AG04450 (cell line): Measurements from ENCODE around the gene PKIB. TPM values are rescaled to one million over a fixed set of nuclear protein-coding genes. Genes with fewer than 3 reads are reported as not detected.

Experiments used
- CTCF ChIA-PET: fragments of 300-600, 350-600 bp; formaldehyde crosslinking; extraction: SDS; loops from one replicate; lab custom pipeline; 2022; ENCODE audit warnings: antibody characterized with exemption, inconsistent platforms; lab: Charles Lee
- POLR2A ChIA-PET: fragments of 350-600 bp; formaldehyde crosslinking; extraction: SDS; loops from one replicate; lab custom pipeline; 2021; ENCODE audit warnings: antibody characterized with exemption, inconsistent platforms; lab: Yijun Ruan, JAX
- DNase-seq: peaks from one replicate; pipeline ENCODE4 v3.0.0-alpha.2; 2011; ENCODE audit warnings: low read depth, low spot score
- H3K27ac ChIP-seq: one replicate; pipeline ENCODE4 v1.5.1; 2012; ENCODE audit warnings: low read depth, low read length, control low read depth
- H3K27me3 ChIP-seq: one replicate; pipeline ENCODE4 v1.6.0; 2012; ENCODE audit warnings: low read length; ENCODE audit not compliant: control insufficient read depth, insufficient read depth
- H3K4me3 ChIP-seq: 2 replicates; pipeline ENCODE4 v1.5.1; 2011; ENCODE audit warnings: mild to moderate bottlenecking, low read depth, low read length, control low read depth
- H3K9me3 ChIP-seq: 2 replicates; pipeline ENCODE4 v1.5.1; 2012; ENCODE audit warnings: low read length; ENCODE audit not compliant: control insufficient read depth, insufficient read depth
- CTCF ChIP-seq: IDR thresholded peaks from 2 replicates; pipeline ENCODE4 v1.5.1; 2011; ENCODE audit warnings: low read depth, low read length, control low read depth, inconsistent platforms
- polyA plus RNA-seq: library from polyadenylated mRNA; depleted of rRNA; stranded (reverse); fragments of >200 nt; gene quantifications from 2 replicates; pipeline ENCODE4 v1.2.3, GENCODE V29; 2011; rRNA removed
- small RNA-seq: library from RNA; depleted of rRNA; stranded (forward); fragments of <200 nt; gene quantifications from one replicate; pipeline ENCODE3, GENCODE V24; 2012; ENCODE audit warnings: low read depth; ENCODE audit not compliant: insufficient read length

The PKIB gene
- polyA plus RNA-seq, 1 experiment: 8.1 TPM

GRCh38 chr6:122760330-122760729, 150.1 kb downstream of the PKIB start:
- no peak overlapping the region for H3K4me3 ChIP-seq
- H3K27me3 ChIP-seq: no peaks in the 10 kb centered on the region
- POLR2A ChIA-PET: no interaction called here
- CTCF ChIA-PET: interaction anchor here (0.6 to 1.5 kb wide), 3 partner anchors 11 to 79 kb away, joined by 3 read pairs; no protein-coding TSS in a partner anchor
- TF ChIP-seq CTCF: no peak
- no peak for DNase-seq
- H3K27ac ChIP-seq: no peak overlapping the region
- no peaks in the 10 kb centered on the region for H3K9me3 ChIP-seq

GRCh38 chr6:122766256-122766655, 156.1 kb downstream of the PKIB start:
- no peaks in the 10 kb centered on the region for H3K27me3 ChIP-seq
- no peaks in the 10 kb centered on the region for H3K9me3 ChIP-seq
- ChIA-PET CTCF (interaction anchor here (1.4 to 1.7 kb wide), 2 partner anchors 23 to 72 kb away, joined by 5 to 7 read pairs; partner anchors contain the start of gene SMPDL3A), POLR2A (no interaction called here)
- no peak overlapping the region for H3K27ac ChIP-seq
- H3K4me3 ChIP-seq: no peak overlapping the region
- TF ChIP-seq CTCF: no peak
- DNase-seq: no peak

- H3K9me3 ChIP-seq: no peaks in the 10 kb centered on the region
- no peaks in the 10 kb centered on the region for H3K27me3 ChIP-seq
- no peak overlapping the region for H3K27ac ChIP-seq
- CTCF ChIA-PET: interaction anchor here (0.6 to 1.3 kb wide), 3 partner anchors 11 to 218 kb away, joined by 3 to 8 read pairs (median 3); no protein-coding TSS in a partner anchor
- no peak for TF ChIP-seq CTCF
- DNase-seq: no peak
- H3K4me3 ChIP-seq: no peak overlapping the region
- POLR2A ChIA-PET: no interaction called here
Measured at GRCh38 chr6:122770835-122771601, 160.8 kb downstream of the PKIB start.

- ChIA-PET CTCF (no interaction called here), POLR2A (no interaction called here)
- no peak overlapping the region for H3K4me3 ChIP-seq
- H3K27me3 ChIP-seq: no peaks in the 10 kb centered on the region
- no peak for TF ChIP-seq CTCF
- no peak for DNase-seq
- H3K9me3 ChIP-seq: no peaks in the 10 kb centered on the region
- no peak overlapping the region for H3K27ac ChIP-seq
Measured at GRCh38 chr6:122772724-122773415, 162.7 kb downstream of the PKIB start.

Small RNAs within 50 kb of the gene (small RNA-seq; reads per million reads assigned to genes)
- not detected for gene RN7SL564P

Other genes with a start within 250 kb of the PKIB start
- gene HSF2, start 210.8 kb upstream of the PKIB start, polyA plus RNA-seq: 26.7 and 34.4 TPM in 2 replicates
- gene SERINC1, start 138.6 kb upstream of the PKIB start, polyA plus RNA-seq: 141 and 186 TPM in 2 replicates
- gene FABP7, start 169.3 kb downstream of the PKIB start, polyA plus RNA-seq: not detected in 2 replicates
- 84.4 and 105 TPM in 2 replicates for gene SMPDL3A, start 178.9 kb downstream of the PKIB start, polyA plus RNA-seq